ENCODE results near the gene GLYR1.

The GLYR1 gene

DNA sequence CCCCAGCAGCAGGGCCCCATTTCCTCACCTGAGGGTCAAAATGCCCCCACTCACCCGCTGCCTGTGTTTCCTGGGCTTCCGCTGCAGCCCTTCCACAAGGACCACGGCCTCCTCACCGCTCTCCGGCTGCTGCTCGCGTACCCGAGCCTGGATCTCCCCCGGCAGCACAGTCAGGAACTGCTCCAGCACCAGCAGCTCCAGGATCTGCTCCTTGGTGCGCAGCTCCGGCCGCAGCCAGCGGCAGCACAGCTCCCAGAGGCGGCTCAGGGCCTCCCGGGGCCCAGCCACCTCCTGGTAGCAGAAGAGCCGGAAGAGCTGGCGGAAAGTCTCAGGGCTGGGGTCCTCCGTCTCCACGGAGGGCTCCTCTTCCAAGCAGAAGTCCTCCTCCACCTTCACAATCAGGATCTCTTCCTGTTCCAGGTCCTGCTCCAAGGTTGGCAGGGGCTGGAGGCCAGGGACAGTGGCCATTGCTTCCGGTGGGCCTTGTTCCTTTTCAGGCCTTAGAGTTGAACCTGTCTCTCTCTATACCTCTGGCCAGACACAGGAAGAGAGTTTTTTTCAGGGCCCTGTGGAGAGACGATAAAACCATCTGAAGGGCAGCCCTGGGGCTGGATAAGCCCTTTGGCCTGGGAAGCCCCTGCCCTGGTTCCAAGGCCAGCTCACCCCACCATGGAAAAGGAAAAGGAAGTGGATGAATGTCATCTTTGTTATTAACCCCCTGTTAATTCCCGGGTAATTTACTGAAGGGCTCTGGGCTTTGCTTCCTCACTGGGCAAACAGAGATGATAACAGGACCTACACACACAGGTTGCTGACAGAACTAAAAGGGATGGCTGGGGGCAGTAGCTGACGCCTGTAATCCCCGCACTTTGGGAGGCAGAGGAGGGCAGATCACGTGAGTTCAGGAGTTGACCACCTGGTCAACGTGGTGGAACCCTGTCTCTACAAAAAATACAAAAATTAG is 81.3 kb downstream of the GLYR1 start:
- H4K20me1 ChIP-seq = peaks cover 0 to 47% (median 26%) of the 10 kb centered on the region in 11 experiments; a peak in 14 of 22 replicates
- H3K4me3 ChIP-seq = peak overlapping the region; percentile 89 to 100 (median 97)
- H3K9me3 ChIP-seq (replicated peaks in 1 of 11) = no peaks in the 10 kb centered on the region
- peak overlapping the region in 10 of 11 experiments; percentile 85 to 96 (median 93); a peak in 21 of 22 replicates for H3K27ac ChIP-seq
- H3K36me3 ChIP-seq = peaks cover 43 to 50% (median 47%) of the 10 kb centered on the region in 11 experiments
- no peak for TF ChIP-seq Cebpa-rat (IDR thresholded peaks at IDR 0.05)
- H3K9ac ChIP-seq = peak overlapping the region; percentile 92 to 98 (median 96)
- peak overlapping the region; percentile 85 to 99 (median 93) for H3K4me2 ChIP-seq
- H3K4me1 ChIP-seq = peaks cover 37 to 64% (median 51%) of the 10 kb centered on the region in 10 experiments
- H3K27me3 ChIP-seq = no peaks in the 10 kb centered on the region

DNA sequence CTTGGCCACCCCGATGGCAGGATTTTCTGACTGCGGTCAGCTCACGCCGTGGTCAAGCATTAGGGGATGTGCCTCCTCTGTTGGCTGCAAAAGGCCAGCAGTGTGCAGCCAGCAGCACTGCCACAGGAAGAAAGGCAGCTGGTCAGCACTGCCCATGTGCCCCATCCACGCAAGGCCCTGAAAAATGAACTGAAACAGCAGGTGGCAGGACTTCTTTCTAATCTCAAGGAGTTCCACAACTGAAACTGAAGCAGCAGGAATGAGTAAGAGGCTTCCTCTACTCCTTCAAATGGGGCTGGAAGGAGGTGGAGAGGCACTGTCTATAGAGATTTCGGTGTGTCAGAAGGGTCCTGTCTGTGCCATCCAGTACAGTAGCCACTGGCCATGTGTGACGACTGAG is 83.3 kb downstream of the GLYR1 start:
- Histone ChIP-seq H3K36me3 (peaks cover 63 to 70% (median 67%) of the 10 kb centered on the region in 11 experiments), H3K9ac (peak overlapping the region in 4 of 11 experiments; percentile 2 to 55 (median 30); a peak in 5 of 22 replicates), H3K4me2 (0 out of 22 replicates have a peak overlapping the region, but pooled peaks of 1 of the 11 experiments have one; percentile 2), H3K27ac (no peak overlapping the region), H3K4me1 (peaks cover 37 to 61% (median 46%) of the 10 kb centered on the region in 10 experiments), H3K4me3 (no peak overlapping the region), H4K20me1 (peaks cover 0 to 62% (median 29%) of the 10 kb centered on the region in 11 experiments; a peak in 15 of 22 replicates), H3K27me3 (no peaks in the 10 kb centered on the region), H3K9me3 (replicated peaks in 1 of 11) (no peaks in the 10 kb centered on the region)
- TF ChIP-seq Cebpa-rat (IDR thresholded peaks at IDR 0.05) = no peak

DNA sequence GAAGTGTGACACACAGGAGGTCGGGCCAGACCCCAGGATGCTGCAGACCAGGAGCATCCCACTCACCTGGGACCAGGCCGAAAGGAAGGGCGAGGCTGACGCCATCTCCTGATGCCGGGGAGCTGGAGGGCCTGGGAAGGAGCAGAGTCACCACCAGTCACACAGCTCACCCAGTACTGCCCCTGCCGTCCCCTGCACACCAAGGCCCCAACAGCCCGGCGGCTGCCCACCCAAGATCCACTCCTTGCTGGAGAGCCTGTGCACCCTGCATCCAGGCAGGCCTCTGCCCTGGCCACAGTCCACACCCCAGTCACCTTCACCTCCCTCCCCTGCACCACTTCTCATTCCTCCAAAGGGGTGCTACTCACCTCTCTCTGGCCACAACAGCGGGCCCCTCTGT is 84.9 kb downstream of the GLYR1 start:
- no peaks in the 10 kb centered on the region for H3K27me3 ChIP-seq
- peak overlapping the region in 8 of 11 experiments; percentile 20 to 39 (median 32); a peak in 11 of 22 replicates for H3K4me2 ChIP-seq
- peaks cover 27 to 47% (median 33%) of the 10 kb centered on the region in 10 experiments for H3K4me1 ChIP-seq
- H3K9me3 ChIP-seq (replicated peaks in 1 of 11) = no peaks in the 10 kb centered on the region
- peaks cover 72 to 86% (median 81%) of the 10 kb centered on the region in 11 experiments for H3K36me3 ChIP-seq
- H4K20me1 ChIP-seq = peaks cover 0 to 62% (median 29%) of the 10 kb centered on the region in 11 experiments; a peak in 15 of 22 replicates
- no peak for TF ChIP-seq Cebpa-rat (IDR thresholded peaks at IDR 0.05)
- peak overlapping the region in 10 of 11 experiments; percentile 11 to 56 (median 42); a peak in 12 of 22 replicates for H3K9ac ChIP-seq
- H3K4me3 ChIP-seq = no peak overlapping the region
- 0 out of 22 replicates have a peak overlapping the region, but pooled peaks of 1 of the 11 experiments have one; percentile 4 for H3K27ac ChIP-seq

DNA sequence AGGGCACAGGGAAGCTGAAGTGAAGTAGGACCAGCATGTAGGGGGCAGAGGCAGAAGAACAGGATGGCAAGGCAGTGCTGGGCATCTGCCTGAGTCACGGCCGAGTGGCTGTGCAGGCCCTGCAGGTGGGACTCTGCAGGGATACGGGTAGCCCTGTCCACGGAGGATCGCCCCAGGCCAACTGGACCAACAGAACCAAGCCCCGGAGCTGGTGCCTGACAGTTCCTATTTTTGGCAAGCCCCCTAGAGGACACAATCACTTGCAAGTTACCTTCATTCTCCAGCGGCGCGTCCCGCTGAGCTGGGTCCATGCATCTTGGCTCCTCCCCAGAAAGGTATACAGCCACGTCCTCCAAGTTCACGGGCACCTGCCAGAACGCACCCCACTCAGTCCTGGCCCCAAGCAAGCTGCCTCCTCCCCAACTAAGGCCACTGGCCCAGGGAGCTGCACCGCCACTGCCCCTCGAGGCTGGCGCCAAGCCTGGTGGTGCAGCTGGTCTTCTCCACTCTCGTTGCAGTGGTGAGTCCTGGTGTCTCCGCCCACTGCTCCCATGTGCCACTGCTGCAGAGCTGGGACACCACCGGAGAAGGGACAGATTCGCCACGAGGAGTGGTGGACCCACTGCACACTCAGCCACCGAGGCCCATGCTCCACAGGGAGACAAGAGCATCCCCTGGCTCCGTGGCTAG is 86.7 kb downstream of the GLYR1 start:
- H3K4me3 ChIP-seq = no peak overlapping the region
- no peaks in the 10 kb centered on the region for H3K27me3 ChIP-seq
- H4K20me1 ChIP-seq = peaks cover 0 to 54% (median 26%) of the 10 kb centered on the region in 11 experiments; a peak in 15 of 22 replicates
- no peak overlapping the region for H3K27ac ChIP-seq
- peaks cover 17 to 36% (median 22%) of the 10 kb centered on the region in 10 experiments for H3K4me1 ChIP-seq
- H3K9ac ChIP-seq = no peak overlapping the region
- TF ChIP-seq Cebpa-rat (IDR thresholded peaks at IDR 0.05) = no peak
- H3K36me3 ChIP-seq = peaks cover 83 to 100% (median 96%) of the 10 kb centered on the region in 11 experiments
- H3K9me3 ChIP-seq (replicated peaks in 1 of 11) = peaks cover 0 to 8% (median 7%) of the 10 kb centered on the region in 11 experiments; a peak in 17 of 22 replicates
- H3K4me2 ChIP-seq = no peak overlapping the region

DNA sequence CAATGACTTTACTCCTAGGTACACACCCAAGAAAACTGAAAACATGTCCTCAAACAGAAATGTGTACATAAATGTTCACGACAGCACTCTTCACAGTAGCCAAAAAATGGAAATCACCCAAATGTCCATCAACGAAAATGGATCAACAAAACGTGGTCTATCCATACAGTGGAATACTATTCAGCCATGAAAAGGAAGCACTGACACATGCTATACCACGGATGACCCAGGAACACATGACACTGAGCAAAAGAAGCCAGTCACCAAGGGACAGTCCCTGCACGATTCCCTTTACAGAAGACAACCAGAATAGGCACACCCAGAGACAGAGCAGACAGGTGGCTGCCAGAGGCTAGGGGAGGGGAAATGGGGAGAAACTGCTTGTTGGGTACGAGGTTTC is 91.4 kb downstream of the GLYR1 start:
- Histone ChIP-seq H3K27me3 (no peaks in the 10 kb centered on the region), H4K20me1 (peaks cover 0 to 52% (median 33%) of the 10 kb centered on the region in 11 experiments; a peak in 13 of 22 replicates), H3K9me3 (replicated peaks in 1 of 11) (peaks cover 0 to 15% (median 13%) of the 10 kb centered on the region in 11 experiments; a peak in 18 of 22 replicates), H3K36me3 (peaks cover 86 to 100% (median 99%) of the 10 kb centered on the region in 11 experiments), H3K27ac (no peak overlapping the region), H3K9ac (no peak overlapping the region), H3K4me1 (peaks cover 0 to 9% (median 0%) of the 10 kb centered on the region in 10 experiments; a peak in 5 of 20 replicates), H3K4me2 (no peak overlapping the region), H3K4me3 (no peak overlapping the region)
- no peak for TF ChIP-seq Cebpa-rat (IDR thresholded peaks at IDR 0.05)

DNA sequence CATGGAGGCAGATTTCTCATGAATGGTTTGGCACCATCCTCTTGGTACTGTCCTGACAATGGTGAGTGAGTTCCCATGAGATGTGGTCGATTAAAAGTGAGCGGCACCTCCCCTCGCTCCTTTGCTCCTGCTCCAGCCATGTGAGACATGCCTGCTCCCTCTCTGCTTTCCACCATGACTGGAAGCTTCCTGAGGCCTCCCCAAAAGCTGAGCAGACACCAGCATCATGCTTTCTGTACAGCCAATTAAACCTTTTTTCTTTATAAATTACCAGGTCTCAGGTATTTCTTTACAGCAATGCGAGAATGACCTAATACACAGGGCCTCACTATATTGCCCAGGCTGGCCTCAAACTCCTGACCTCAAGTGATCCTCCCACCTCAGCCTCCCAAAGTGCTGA is 92.2 kb downstream of the GLYR1 start:
- H3K4me3 ChIP-seq = no peak overlapping the region
- H3K4me1 ChIP-seq = peaks cover 0 to 13% (median 2%) of the 10 kb centered on the region in 10 experiments; a peak in 11 of 20 replicates
- peaks cover 79 to 100% (median 94%) of the 10 kb centered on the region in 11 experiments for H3K36me3 ChIP-seq
- no peak overlapping the region for H3K4me2 ChIP-seq
- no peak for TF ChIP-seq Cebpa-rat (IDR thresholded peaks at IDR 0.05)
- H4K20me1 ChIP-seq = peaks cover 0 to 47% (median 30%) of the 10 kb centered on the region in 11 experiments; a peak in 13 of 22 replicates
- no peak overlapping the region for H3K27ac ChIP-seq
- no peaks in the 10 kb centered on the region for H3K27me3 ChIP-seq
- H3K9me3 ChIP-seq (replicated peaks in 1 of 11) = peaks cover 0 to 15% (median 13%) of the 10 kb centered on the region in 11 experiments; a peak in 18 of 22 replicates
- no peak overlapping the region for H3K9ac ChIP-seq

DNA sequence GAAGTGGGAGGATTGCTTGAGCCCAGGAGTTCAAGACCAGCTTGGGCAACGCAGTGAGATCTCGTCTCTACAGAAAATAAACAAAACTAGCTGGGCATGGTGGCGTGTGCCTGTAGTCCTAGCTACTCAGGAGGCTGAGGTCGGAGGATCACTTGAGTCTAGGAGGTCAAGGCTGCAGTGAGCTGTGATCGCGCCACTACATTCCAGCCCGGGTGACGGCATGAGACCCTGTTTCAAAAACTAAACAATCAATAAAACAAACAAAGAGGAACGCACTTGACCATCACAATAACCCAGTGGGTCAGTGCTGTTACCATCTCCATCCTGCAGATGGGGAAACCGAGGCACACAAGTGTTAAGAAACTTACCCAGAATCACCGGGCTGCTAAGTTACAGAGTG is 93.9 kb downstream of the GLYR1 start:
- 0 out of 22 replicates have a peak overlapping the region, but pooled peaks of 1 of the 11 experiments have one; percentile 34 for H3K4me2 ChIP-seq
- H3K9ac ChIP-seq = no peak overlapping the region
- peaks cover 0 to 55% (median 35%) of the 10 kb centered on the region in 11 experiments; a peak in 13 of 22 replicates for H4K20me1 ChIP-seq
- peaks cover 63 to 91% (median 80%) of the 10 kb centered on the region in 11 experiments for H3K36me3 ChIP-seq
- H3K9me3 ChIP-seq (replicated peaks in 1 of 11) = peaks cover 0 to 15% (median 13%) of the 10 kb centered on the region in 11 experiments; a peak in 18 of 22 replicates
- H3K27ac ChIP-seq = no peak overlapping the region
- peaks cover 8 to 29% (median 19%) of the 10 kb centered on the region in 10 experiments; a peak in 19 of 20 replicates for H3K4me1 ChIP-seq
- H3K4me3 ChIP-seq = no peak overlapping the region
- no peaks in the 10 kb centered on the region for H3K27me3 ChIP-seq
- TF ChIP-seq Cebpa-rat (IDR thresholded peaks at IDR 0.05) = no peak
